Measurements from ENCODE around the gene DPM3. TPM values are rescaled to one million over a fixed set of nuclear protein-coding genes. Genes with fewer than 3 reads are reported as not detected.

The DPM3 gene
- total and polyA plus RNA-seq, 2 of the 4 experiments (the other 2 are of a cell fraction) = 29.0 to 129 TPM

GRCh38 chr1:155182052-155182550 lies 41.8 kb upstream of the DPM3 start:
- WGBS, 2 experiments (ENCODE audit: extremely low coverage in 2 of 2, insufficient read length in 1 of 2) = 100% methylated on average over 1 of the region's 7 CpGs
- DNase-seq (no peak), ATAC-seq (ENCODE audit: low read depth) (no peak)
- Histone ChIP-seq H3K4me3 (ENCODE audit: insufficient read depth, low read depth, low read length) (no peak overlapping the region), H3K56ac (ENCODE audit: extremely low read depth, insufficient read depth, low read length) (no peak overlapping the region), H3K27ac (ENCODE audit: insufficient read depth, low read length) (no peak overlapping the region), H3K9me3 (ENCODE audit: control insufficient read depth, insufficient read depth, low read length) (no peaks in the 10 kb centered on the region), H3K4me1 (ENCODE audit: control insufficient read depth, insufficient read depth, low read length) (no peaks in the 10 kb centered on the region), H2AFZ (replicated peaks; ENCODE audit: low read length, poor library complexity) (no peak overlapping the region), H3K9ac (ENCODE audit: low read depth, low read length) (no peak overlapping the region), H2AK5ac (ENCODE audit: low read depth, low read length) (no peak overlapping the region), H3K4me2 (ENCODE audit: low read depth, low read length) (no peak overlapping the region), H2BK120ac (ENCODE audit: low read depth, low read length) (no peak overlapping the region), H3K36me3 (ENCODE audit: control insufficient read depth, insufficient read depth, low read length) (peaks cover 41% of the 10 kb centered on the region), H3K79me1 (ENCODE audit: low read depth in 1 of 2, low read length in 2 of 2) (peaks cover 0 to 3% of the 10 kb centered on the region in 2 experiments; a peak in 1 of 4 replicates), H4K20me1 (ENCODE audit: insufficient read depth, low read length) (no peaks in the 10 kb centered on the region), H3K14ac (replicated peaks; ENCODE audit: low read depth, low read length) (no peak overlapping the region), H2BK20ac (ENCODE audit: low read depth, low read length) (no peak overlapping the region), H3K18ac (ENCODE audit: low read depth, low read length) (no peak overlapping the region), H4K5ac (ENCODE audit: low read depth, low read length) (no peak overlapping the region), H3K27me3 (ENCODE audit: control insufficient read depth, insufficient read depth, low read length) (no peaks in the 10 kb centered on the region), H2AK9ac (replicated peaks; ENCODE audit: low read depth, low read length, poor library complexity) (no peak overlapping the region), H2BK5ac (ENCODE audit: low read depth, low read length, poor library complexity, severe bottlenecking) (no peak overlapping the region), H3K23ac (ENCODE audit: low read depth, low read length) (no peak overlapping the region), H4K91ac (ENCODE audit: insufficient read depth, low read depth, low read length) (no peak overlapping the region), H2BK15ac (ENCODE audit: low read depth, low read length) (no peak overlapping the region), H4K8ac (ENCODE audit: low read depth in 2 of 2, low read length in 2 of 2) (no peak overlapping the region), H3K4ac (ENCODE audit: low read depth, low read length) (no peak overlapping the region), H3K9me1 (ENCODE audit: insufficient read depth, low read length) (no peaks in the 10 kb centered on the region)
- dilution Hi-C loops (cut with HindIII; ENCODE audit: low sequenced_read_pairs, unreplicated experiment) = no loop called here
- in situ Hi-C loops (cut with MboI; ENCODE audit: low sequenced_read_pairs) = no loop called here
- BruUV-seq (replicated peaks) = no TSS peak
- intact Hi-C loops (cut with micrococcal nuclease) = no loop called here
- TF ChIP-seq MAZ (IDR thresholded peaks at IDR 0.05; ENCODE audit: borderline replicate concordance, low read depth, low read length) (no peak), SMC3 (IDR thresholded peaks at IDR 0.05; ENCODE audit: low read depth, low read length) (no peak), BHLHE40 (IDR thresholded peaks at IDR 0.05; ENCODE audit: low read depth, low read length) (no peak), MAFK (IDR thresholded peaks at IDR 0.05; ENCODE audit: low read depth, low read length) (no peak), NFE2L2 (IDR thresholded peaks at IDR 0.05; ENCODE audit: low read depth, low read length) (no peak), RCOR1 (IDR thresholded peaks at IDR 0.05; ENCODE audit: insufficient replicate concordance, low read length) (no peak), CHD1 (IDR thresholded peaks at IDR 0.05; ENCODE audit: low read depth, low read length) (no peak), RAD21 (IDR thresholded peaks at IDR 0.05; ENCODE audit: low read length) (no peak), RFX5 (IDR thresholded peaks at IDR 0.05; ENCODE audit: low read depth, low read length) (no peak), POLR2A (IDR thresholded peaks at IDR 0.05; ENCODE audit: low read depth, low read length) (no peak), FOS (IDR thresholded peaks at IDR 0.05; ENCODE audit: low read depth, low read length) (no peak), MXI1 (IDR thresholded peaks at IDR 0.05; ENCODE audit: borderline replicate concordance, low read depth, low read length) (no peak), CEBPB (IDR thresholded peaks at IDR 0.05; ENCODE audit: low read depth, low read length) (no peak), USF2 (IDR thresholded peaks at IDR 0.05; ENCODE audit: low read depth, low read length) (no peak)
- TF ChIP-seq, protein P1, sequence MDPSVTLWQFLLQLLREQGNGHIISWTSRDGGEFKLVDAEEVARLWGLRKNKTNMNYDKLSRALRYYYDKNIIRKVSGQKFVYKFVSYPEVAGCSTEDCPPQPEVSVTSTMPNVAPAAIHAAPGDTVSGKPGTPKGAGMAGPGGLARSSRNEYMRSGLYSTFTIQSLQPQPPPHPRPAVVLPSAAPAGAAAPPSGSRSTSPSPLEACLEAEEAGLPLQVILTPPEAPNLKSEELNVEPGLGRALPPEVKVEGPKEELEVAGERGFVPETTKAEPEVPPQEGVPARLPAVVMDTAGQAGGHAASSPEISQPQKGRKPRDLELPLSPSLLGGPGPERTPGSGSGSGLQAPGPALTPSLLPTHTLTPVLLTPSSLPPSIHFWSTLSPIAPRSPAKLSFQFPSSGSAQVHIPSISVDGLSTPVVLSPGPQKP (IDR thresholded peaks at IDR 0.05; ENCODE audit: borderline replicate concordance, low read depth, low read length) = no peak
- TF ChIP-seq, protein P2, sequence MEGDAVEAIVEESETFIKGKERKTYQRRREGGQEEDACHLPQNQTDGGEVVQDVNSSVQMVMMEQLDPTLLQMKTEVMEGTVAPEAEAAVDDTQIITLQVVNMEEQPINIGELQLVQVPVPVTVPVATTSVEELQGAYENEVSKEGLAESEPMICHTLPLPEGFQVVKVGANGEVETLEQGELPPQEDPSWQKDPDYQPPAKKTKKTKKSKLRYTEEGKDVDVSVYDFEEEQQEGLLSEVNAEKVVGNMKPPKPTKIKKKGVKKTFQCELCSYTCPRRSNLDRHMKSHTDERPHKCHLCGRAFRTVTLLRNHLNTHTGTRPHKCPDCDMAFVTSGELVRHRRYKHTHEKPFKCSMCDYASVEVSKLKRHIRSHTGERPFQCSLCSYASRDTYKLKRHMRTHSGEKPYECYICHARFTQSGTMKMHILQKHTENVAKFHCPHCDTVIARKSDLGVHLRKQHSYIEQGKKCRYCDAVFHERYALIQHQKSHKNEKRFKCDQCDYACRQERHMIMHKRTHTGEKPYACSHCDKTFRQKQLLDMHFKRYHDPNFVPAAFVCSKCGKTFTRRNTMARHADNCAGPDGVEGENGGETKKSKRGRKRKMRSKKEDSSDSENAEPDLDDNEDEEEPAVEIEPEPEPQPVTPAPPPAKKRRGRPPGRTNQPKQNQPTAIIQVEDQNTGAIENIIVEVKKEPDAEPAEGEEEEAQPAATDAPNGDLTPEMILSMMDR (conservative IDR thresholded peaks at IDR 0.05; ENCODE audit: low read depth, low read length) = no peak
- ChIA-PET CTCF (no interaction called here), POLR2A (ENCODE audit: unreplicated experiment) (no interaction called here)
